ENCODE measurements around the gene SLCO4A1. TPM values are rescaled to one million over a fixed set of nuclear protein-coding genes. Genes with fewer than 3 reads are reported as not detected.

Gene SLCO4A1
- total and polyA plus RNA-seq, 9 of the 15 experiments (the other 6 are each of a cell fraction or from before 2014, with no cell fraction given), result 1.6 to 21.9 (median 12.8) TPM

DNA sequence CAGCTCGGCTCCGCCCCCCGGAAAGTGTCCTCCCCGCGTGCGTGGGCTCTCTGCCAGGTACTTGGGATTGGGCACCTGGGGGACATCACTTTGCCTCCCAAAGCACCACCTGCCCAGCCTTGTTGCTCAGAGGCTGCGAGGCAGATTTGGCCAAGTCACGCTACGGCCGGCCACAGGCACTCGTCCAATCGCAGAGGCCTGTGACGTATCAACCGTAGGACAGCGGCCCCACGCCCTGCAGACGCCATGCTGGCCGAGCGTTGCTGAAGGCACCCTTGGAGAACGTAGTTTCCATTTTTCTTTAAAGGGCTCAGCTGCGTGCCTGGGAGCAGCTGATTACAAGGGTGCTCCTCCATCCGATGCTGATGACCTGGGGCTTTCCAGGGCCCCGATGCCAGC, 69.4 kb downstream of the SLCO4A1 start (continued):
- TF ChIP-seq, protein P1, sequence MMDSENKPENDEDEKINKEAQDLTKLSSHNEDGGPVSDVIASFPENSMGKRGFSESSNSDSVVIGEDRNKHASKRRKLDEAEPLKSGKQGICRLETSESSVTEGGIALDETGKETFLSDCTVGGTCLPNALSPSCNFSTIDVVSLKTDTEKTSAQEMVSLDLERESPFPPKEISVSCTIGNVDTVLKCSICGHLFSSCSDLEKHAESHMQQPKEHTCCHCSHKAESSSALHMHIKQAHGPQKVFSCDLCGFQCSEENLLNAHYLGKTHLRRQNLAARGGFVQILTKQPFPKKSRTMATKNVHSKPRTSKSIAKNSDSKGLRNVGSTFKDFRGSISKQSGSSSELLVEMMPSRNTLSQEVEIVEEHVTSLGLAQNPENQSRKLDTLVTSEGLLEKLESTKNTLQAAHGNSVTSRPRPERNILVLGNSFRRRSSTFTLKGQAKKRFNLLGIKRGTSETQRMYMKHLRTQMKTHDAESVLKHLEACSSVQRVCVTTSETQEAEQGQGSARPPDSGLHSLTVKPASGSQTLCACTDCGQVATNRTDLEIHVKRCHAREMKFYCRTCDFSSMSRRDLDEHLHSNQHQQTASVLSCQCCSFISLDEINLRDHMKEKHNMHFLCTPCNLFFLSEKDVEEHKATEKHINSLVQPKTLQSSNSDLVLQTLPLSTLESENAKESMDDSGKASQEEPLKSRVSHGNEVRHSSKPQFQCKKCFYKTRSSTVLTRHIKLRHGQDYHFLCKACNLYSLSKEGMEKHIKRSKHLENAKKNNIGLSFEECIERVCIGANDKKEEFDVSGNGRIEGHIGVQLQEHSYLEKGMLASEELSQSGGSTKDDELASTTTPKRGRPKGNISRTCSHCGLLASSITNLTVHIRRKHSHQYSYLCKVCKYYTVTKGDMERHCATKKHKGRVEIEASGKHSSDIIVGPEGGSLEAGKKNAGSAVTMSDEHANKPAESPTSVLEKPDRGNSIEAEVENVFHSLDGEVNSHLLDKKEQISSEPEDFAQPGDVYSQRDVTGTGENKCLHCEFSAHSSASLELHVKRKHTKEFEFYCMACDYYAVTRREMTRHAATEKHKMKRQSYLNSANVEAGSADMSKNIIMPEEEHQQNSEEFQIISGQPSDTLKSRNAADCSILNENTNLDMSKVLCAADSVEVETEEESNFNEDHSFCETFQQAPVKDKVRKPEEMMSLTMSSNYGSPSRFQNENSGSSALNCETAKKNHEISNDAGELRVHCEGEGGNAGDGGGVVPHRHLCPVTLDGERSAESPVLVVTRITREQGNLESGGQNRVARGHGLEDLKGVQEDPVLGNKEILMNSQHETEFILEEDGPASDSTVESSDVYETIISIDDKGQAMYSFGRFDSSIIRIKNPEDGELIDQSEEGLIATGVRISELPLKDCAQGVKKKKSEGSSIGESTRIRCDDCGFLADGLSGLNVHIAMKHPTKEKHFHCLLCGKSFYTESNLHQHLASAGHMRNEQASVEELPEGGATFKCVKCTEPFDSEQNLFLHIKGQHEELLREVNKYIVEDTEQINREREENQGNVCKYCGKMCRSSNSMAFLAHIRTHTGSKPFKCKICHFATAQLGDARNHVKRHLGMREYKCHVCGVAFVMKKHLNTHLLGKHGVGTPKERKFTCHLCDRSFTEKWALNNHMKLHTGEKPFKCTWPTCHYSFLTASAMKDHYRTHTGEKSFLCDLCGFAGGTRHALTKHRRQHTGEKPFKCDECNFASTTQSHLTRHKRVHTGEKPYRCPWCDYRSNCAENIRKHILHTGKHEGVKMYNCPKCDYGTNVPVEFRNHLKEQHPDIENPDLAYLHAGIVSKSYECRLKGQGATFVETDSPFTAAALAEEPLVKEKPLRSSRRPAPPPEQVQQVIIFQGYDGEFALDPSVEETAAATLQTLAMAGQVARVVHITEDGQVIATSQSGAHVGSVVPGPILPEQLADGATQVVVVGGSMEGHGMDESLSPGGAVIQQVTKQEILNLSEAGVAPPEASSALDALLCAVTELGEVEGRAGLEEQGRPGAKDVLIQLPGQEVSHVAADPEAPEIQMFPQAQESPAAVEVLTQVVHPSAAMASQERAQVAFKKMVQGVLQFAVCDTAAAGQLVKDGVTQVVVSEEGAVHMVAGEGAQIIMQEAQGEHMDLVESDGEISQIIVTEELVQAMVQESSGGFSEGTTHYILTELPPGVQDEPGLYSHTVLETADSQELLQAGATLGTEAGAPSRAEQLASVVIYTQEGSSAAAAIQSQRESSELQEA (IDR thresholded peaks at IDR 0.05; ENCODE audit: low read depth), result 0 out of 2 replicates have a peak, but pooled peaks have one; percentile 24
- peak; percentile 96 for TF ChIP-seq NFIC (IDR thresholded peaks at IDR 0.05)
- no peak for TF ChIP-seq SETDB1 (IDR thresholded peaks at IDR 0.05; ENCODE audit: low read length)
- TF ChIP-seq, protein P2, sequence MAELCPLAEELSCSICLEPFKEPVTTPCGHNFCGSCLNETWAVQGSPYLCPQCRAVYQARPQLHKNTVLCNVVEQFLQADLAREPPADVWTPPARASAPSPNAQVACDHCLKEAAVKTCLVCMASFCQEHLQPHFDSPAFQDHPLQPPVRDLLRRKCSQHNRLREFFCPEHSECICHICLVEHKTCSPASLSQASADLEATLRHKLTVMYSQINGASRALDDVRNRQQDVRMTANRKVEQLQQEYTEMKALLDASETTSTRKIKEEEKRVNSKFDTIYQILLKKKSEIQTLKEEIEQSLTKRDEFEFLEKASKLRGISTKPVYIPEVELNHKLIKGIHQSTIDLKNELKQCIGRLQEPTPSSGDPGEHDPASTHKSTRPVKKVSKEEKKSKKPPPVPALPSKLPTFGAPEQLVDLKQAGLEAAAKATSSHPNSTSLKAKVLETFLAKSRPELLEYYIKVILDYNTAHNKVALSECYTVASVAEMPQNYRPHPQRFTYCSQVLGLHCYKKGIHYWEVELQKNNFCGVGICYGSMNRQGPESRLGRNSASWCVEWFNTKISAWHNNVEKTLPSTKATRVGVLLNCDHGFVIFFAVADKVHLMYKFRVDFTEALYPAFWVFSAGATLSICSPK (IDR thresholded peaks at IDR 0.05; ENCODE audit: borderline replicate concordance), result no peak
- peak; percentile 60; the same call in 1 of the 2 replicates for TF ChIP-seq C11orf30 (IDR thresholded peaks at IDR 0.05; ENCODE audit: low read depth)
- TF ChIP-seq SUPT5H (IDR thresholded peaks at IDR 0.05), result 0 out of 2 replicates have a peak, but pooled peaks have one; percentile 31
- TF ChIP-seq BCOR (IDR thresholded peaks at IDR 0.05), result no peak
- TF ChIP-seq, protein P3, sequence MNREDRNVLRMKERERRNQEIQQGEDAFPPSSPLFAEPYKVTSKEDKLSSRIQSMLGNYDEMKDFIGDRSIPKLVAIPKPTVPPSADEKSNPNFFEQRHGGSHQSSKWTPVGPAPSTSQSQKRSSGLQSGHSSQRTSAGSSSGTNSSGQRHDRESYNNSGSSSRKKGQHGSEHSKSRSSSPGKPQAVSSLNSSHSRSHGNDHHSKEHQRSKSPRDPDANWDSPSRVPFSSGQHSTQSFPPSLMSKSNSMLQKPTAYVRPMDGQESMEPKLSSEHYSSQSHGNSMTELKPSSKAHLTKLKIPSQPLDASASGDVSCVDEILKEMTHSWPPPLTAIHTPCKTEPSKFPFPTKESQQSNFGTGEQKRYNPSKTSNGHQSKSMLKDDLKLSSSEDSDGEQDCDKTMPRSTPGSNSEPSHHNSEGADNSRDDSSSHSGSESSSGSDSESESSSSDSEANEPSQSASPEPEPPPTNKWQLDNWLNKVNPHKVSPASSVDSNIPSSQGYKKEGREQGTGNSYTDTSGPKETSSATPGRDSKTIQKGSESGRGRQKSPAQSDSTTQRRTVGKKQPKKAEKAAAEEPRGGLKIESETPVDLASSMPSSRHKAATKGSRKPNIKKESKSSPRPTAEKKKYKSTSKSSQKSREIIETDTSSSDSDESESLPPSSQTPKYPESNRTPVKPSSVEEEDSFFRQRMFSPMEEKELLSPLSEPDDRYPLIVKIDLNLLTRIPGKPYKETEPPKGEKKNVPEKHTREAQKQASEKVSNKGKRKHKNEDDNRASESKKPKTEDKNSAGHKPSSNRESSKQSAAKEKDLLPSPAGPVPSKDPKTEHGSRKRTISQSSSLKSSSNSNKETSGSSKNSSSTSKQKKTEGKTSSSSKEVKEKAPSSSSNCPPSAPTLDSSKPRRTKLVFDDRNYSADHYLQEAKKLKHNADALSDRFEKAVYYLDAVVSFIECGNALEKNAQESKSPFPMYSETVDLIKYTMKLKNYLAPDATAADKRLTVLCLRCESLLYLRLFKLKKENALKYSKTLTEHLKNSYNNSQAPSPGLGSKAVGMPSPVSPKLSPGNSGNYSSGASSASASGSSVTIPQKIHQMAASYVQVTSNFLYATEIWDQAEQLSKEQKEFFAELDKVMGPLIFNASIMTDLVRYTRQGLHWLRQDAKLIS (CRISPR knock-in tag; IDR thresholded peaks at IDR 0.05), result no peak
- TF ChIP-seq SMAD1 (IDR thresholded peaks at IDR 0.05; ENCODE audit: low read depth, low read length, partially characterized antibody), result no peak
- no peak for TF ChIP-seq ZNF778 (CRISPR knock-in tag; IDR thresholded peaks at IDR 0.05)
- no peak for TF ChIP-seq ZNF507 (tag; conservative IDR thresholded peaks at IDR 0.05)
- TF ChIP-seq, protein P4, sequence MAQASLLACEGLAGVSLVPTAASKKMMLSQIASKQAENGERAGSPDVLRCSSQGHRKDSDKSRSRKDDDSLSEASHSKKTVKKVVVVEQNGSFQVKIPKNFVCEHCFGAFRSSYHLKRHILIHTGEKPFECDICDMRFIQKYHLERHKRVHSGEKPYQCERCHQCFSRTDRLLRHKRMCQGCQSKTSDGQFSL (CRISPR knock-in tag; IDR thresholded peaks at IDR 0.05), result no peak
- TF ChIP-seq, protein P4 (tag; IDR thresholded peaks at IDR 0.05), result no peak
- no peak for TF ChIP-seq NONO (IDR thresholded peaks at IDR 0.05; ENCODE audit: low read depth in 2 of 2, low read length in 1 of 2)

All from K562 (cell line).